Measurements from ENCODE around the gene NXPH2. TPM values are rescaled to one million over a fixed set of nuclear protein-coding genes. Genes with fewer than 3 reads are reported as not detected.

The NXPH2 gene
- total RNA-seq, 1 experiment from 2014 or later = 1.8 TPM

GRCh38 chr2:138640921-138641676, 139.1 kb downstream of the NXPH2 start:
- H3K9me3 ChIP-seq (ENCODE audit: control insufficient read depth, low read depth, low read length) = no peaks in the 10 kb centered on the region
- no peak overlapping the region for H3K27ac ChIP-seq (ENCODE audit: insufficient read length, low read depth, low read length)
- H3K27me3 ChIP-seq (ENCODE audit: insufficient read depth, low read length) = no peaks in the 10 kb centered on the region
- no peaks in the 10 kb centered on the region for H3K27me3 Mint-ChIP-seq (ENCODE audit: low read depth)
- no peak overlapping the region for H2AK5ac ChIP-seq (ENCODE audit: insufficient read length, low read length)
- H3K4me3 Mint-ChIP-seq = no peak overlapping the region
- no peak overlapping the region for H3K27ac Mint-ChIP-seq
- WGBS (ENCODE audit: extremely low coverage, insufficient read length, low lambda C conversion rate) = no CpG with 5 or more reads among the region's 9 CpGs
- no peak overlapping the region for H2BK15ac ChIP-seq (ENCODE audit: low read depth, low read length)
- no peak overlapping the region for H2BK5ac ChIP-seq (ENCODE audit: insufficient read length, low read length)
- no peaks in the 10 kb centered on the region; a peak in 1 of 7 replicates for H3K36me3 Mint-ChIP-seq (ENCODE audit: insufficient read depth in 1 of 3, low read depth in 3 of 3)
- H4K8ac ChIP-seq (replicated peaks; ENCODE audit: insufficient read length, low read depth, low read length) = no peak overlapping the region
- no peaks in the 10 kb centered on the region for H4K20me1 ChIP-seq (ENCODE audit: control insufficient read depth, insufficient read depth, insufficient read length)
- no peaks in the 10 kb centered on the region for H3K4me1 Mint-ChIP-seq
- no peaks in the 10 kb centered on the region for H3K79me2 ChIP-seq (ENCODE audit: insufficient read depth, low read length)
- TF ChIP-seq CTCF (conservative IDR thresholded peaks at IDR 0.05) = no peak
- H3K23me2 ChIP-seq (ENCODE audit: insufficient read length, low read depth, low read length, poor library complexity, severe bottlenecking) = no peaks in the 10 kb centered on the region
- no peak overlapping the region for H3K4ac ChIP-seq (ENCODE audit: low read depth, low read length)
- no peak overlapping the region for H2BK12ac ChIP-seq (ENCODE audit: insufficient read length, low read depth, low read length)
- no peak overlapping the region for H3K23ac ChIP-seq (ENCODE audit: insufficient read length, low read depth, low read length)
- DNase-seq = no peak
- H4K91ac ChIP-seq (ENCODE audit: insufficient read length, low read depth, low read length) = no peak overlapping the region
- H2BK20ac ChIP-seq (ENCODE audit: low read depth, low read length, poor library complexity, severe bottlenecking) = no peak overlapping the region
- no peaks in the 10 kb centered on the region for H3K9me3 Mint-ChIP-seq
- H4K5ac ChIP-seq (ENCODE audit: insufficient read length, low read depth, low read length) = no peak overlapping the region
- H2BK120ac ChIP-seq (ENCODE audit: low read depth, low read length, poor library complexity, severe bottlenecking) = no peak overlapping the region
- H2AFZ ChIP-seq (ENCODE audit: low read length) = no peak overlapping the region
- H3T11ph ChIP-seq (ENCODE audit: low read length) = no peak overlapping the region
- H3K4me1 ChIP-seq (ENCODE audit: insufficient read depth, low read length) = no peaks in the 10 kb centered on the region
- no peak overlapping the region for H3K4me2 ChIP-seq (ENCODE audit: insufficient read depth, insufficient read length, low read length)
- H3K56ac ChIP-seq (ENCODE audit: insufficient read length, low read depth, low read length) = no peak overlapping the region
- H3K9ac ChIP-seq (ENCODE audit: extremely low read depth, insufficient read length, low read length) = no peak overlapping the region
- H3K18ac ChIP-seq (ENCODE audit: insufficient read length, low read depth, low read length) = no peak overlapping the region
- no peak overlapping the region for H3K14ac ChIP-seq (ENCODE audit: insufficient read depth, low read length)
- H3K79me1 ChIP-seq (ENCODE audit: insufficient read depth, low read depth, low read length, poor library complexity, severe bottlenecking) = no peaks in the 10 kb centered on the region
